ENCODE data around the gene ABCB8. TPM values are rescaled to one million over a fixed set of nuclear protein-coding genes. Genes with fewer than 3 reads are reported as not detected.
A peak's percentile ranks its signal among the peaks of the same experiment; 100 is the strongest.
"Not testable (repeated sequence)": the region's sequence is repeated elsewhere in the genome, so short reads cannot be mapped to it uniquely, and the experiment has no call there.

The ABCB8 gene
- total and polyA plus RNA-seq, 5 donors from 2014 or later, result 16.9 to 61.4 (median 19.5) TPM

DNA sequence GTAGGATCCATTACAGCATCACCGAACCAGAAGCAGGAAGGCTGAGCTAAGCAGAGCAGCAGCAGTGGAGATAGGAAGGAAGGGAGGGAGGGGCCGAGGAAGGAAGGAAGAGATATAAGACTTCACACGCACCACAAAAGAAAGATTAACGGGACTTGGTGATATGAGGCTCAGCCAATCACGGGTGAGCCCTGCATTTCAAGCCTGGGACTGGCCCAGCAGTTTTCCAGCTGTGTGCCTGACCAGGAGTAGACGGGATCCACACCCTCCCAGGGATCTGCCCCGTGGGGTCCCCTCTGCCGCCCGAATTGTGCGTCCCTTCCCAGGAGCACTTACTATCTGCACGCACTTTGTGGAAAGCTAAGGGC lies 20.1 kb upstream of the ABCB8 start:
- H3K36me3 ChIP-seq (ENCODE audit: control insufficient read depth, insufficient read depth, low read length), result no peaks in the 10 kb centered on the region
- H3K4me3 ChIP-seq (ENCODE audit: low read depth, low read length), result peak overlapping the region; percentile 70
- H3K27ac ChIP-seq (ENCODE audit: insufficient read depth, low read length, poor library complexity, severe bottlenecking), result peak overlapping the region; percentile 79
- Mint-ChIP-seq H3K4me3 (peak overlapping the region; percentile 70 to 90 (median 86)), H3K4me1 (peaks cover 0 to 73% (median 43%) of the 10 kb centered on the region in 4 donors), H3K27ac (peak overlapping the region; percentile 93 to 96 (median 94)), H3K27me3 (peaks cover under 1% of the 10 kb centered on the region), H3K36me3 (peaks cover 13% of the 10 kb centered on the region), H3K9me3 (peaks cover 0 to 3% (median 0%) of the 10 kb centered on the region in 7 donors)
- H3K9me3 ChIP-seq (ENCODE audit: control insufficient read depth in 2 of 2, low read length in 2 of 2), result no peaks in the 10 kb centered on the region
- peaks cover 61% of the 10 kb centered on the region for H3K4me1 ChIP-seq (ENCODE audit: control insufficient read depth, insufficient read depth, low read length, poor library complexity, severe bottlenecking)
- H3K27me3 ChIP-seq (ENCODE audit: control insufficient read depth, insufficient read depth, low read length), result no peaks in the 10 kb centered on the region
- DNase-seq (peak in 2 of 3 donors; percentile 38 to 84), ATAC-seq (ENCODE audit: low read depth in 2 of 2) (peak; percentile 45 to 47)

DNA sequence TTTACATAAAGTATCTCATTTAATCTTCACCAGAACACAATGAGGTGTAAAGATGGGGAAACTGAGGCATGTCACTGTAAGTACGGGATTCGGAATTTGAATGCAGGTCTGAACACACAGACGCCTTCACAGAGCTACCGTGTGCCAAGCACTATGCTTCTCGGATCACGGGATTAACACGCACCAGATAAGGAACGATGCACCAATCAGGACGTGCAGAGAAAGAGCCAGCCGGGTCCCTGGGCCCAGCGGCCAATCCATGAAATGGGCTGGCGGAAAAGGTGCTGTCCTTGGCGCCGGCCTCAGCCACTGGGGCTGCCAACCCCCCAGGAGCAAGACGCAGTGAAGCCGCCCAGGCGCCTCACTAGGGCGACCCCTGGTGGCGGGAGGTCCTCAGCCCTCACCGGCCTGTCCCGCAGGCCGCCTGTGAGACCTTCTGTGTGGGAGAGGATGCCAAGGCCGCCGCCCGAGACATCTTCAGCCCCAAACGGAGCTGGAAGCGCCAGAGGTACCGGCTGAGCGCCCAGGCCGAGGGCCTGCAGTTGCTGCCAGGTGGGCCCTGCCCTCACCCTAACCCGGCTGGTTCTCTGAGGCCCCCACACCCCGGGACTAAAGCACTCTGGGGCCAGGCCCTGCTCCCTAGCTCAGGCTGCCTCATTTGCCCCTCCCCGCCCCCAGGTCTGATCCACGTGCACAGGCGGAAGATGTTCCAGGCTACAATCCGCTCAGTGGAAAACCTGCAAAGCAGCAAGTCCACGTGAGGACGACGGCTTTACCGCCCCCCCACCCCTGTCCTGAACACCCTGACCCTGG lies 19.5 kb upstream of the ABCB8 start:
- H3K36me3 Mint-ChIP-seq, result peaks cover 13% of the 10 kb centered on the region
- Histone ChIP-seq H3K4me3 (ENCODE audit: low read depth, low read length) (peak overlapping the region; percentile 70), H3K36me3 (ENCODE audit: control insufficient read depth, insufficient read depth, low read length) (no peaks in the 10 kb centered on the region), H3K9me3 (ENCODE audit: control insufficient read depth in 2 of 2, low read length in 2 of 2) (no peaks in the 10 kb centered on the region), H3K27me3 (ENCODE audit: control insufficient read depth, insufficient read depth, low read length) (no peaks in the 10 kb centered on the region), H3K4me1 (ENCODE audit: control insufficient read depth, insufficient read depth, low read length, poor library complexity, severe bottlenecking) (peaks cover 66% of the 10 kb centered on the region), H3K27ac (ENCODE audit: insufficient read depth, low read length, poor library complexity, severe bottlenecking) (peak overlapping the region; percentile 79)
- H3K27me3 Mint-ChIP-seq, result peaks cover 2% of the 10 kb centered on the region
- H3K9me3 Mint-ChIP-seq, result peaks cover 0 to 3% (median 0%) of the 10 kb centered on the region in 7 donors
- peak; percentile 68 to 85 (median 69) for DNase-seq
- peak overlapping the region; percentile 70 to 90 (median 86) for H3K4me3 Mint-ChIP-seq
- H3K27ac Mint-ChIP-seq, result peak overlapping the region; percentile 32 to 96 (median 94)
- H3K4me1 Mint-ChIP-seq, result peaks cover 0 to 72% (median 42%) of the 10 kb centered on the region in 4 donors
- peak; percentile 53 to 62 for ATAC-seq (ENCODE audit: low read depth in 2 of 2)

DNA sequence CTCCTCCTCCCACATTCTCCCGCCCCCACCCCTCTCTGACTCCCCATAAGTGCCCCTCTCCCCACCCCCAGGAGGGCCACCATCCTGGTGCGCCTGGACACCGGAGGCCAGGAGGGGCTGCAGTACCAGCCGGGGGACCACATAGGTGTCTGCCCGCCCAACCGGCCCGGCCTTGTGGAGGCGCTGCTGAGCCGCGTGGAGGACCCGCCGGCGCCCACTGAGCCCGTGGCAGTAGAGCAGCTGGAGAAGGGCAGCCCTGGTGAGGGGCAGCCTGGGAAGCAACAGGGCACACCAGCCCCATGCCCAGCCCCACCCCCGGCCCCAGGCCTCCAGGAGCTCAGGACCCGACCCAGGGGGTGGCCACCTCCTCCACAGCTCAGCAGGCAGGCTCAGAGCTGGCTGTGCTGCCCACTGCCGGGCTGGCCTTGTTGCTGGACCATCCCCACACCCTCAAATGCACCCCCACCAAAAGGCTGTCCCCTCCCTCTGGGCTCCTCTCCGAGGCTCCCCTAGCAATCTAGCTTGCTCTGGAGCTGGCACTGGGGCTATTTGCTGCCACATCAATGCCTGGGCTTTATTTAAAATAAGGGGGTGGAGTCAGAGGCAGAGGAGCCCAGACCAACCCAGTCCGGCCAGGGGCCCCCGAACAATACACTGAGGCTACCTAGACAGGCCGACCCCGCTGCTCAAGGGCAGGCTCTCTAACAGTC lies 18.8 kb upstream of the ABCB8 start:
- H3K9me3 Mint-ChIP-seq, result peaks cover 0 to 4% (median 2%) of the 10 kb centered on the region in 7 donors
- H3K36me3 Mint-ChIP-seq, result peaks cover 12% of the 10 kb centered on the region
- peak overlapping the region in 2 of 4 donors; percentile 9 to 43 for H3K4me3 Mint-ChIP-seq
- DNase-seq (no peak), ATAC-seq (ENCODE audit: low read depth in 2 of 2) (no peak)
- peaks cover 9% of the 10 kb centered on the region for H3K27me3 Mint-ChIP-seq
- peak overlapping the region; percentile 79 for H3K27ac ChIP-seq (ENCODE audit: insufficient read depth, low read length, poor library complexity, severe bottlenecking)
- H3K4me1 ChIP-seq (ENCODE audit: control insufficient read depth, insufficient read depth, low read length, poor library complexity, severe bottlenecking), result peaks cover 74% of the 10 kb centered on the region
- no peaks in the 10 kb centered on the region for H3K27me3 ChIP-seq (ENCODE audit: control insufficient read depth, insufficient read depth, low read length)
- peaks cover 5 to 80% (median 47%) of the 10 kb centered on the region in 4 donors for H3K4me1 Mint-ChIP-seq
- H3K4me3 ChIP-seq (ENCODE audit: low read depth, low read length), result no peak overlapping the region
- H3K36me3 ChIP-seq (ENCODE audit: control insufficient read depth, insufficient read depth, low read length), result no peaks in the 10 kb centered on the region
- H3K9me3 ChIP-seq (ENCODE audit: control insufficient read depth in 2 of 2, low read length in 2 of 2), result no peaks in the 10 kb centered on the region
- peak overlapping the region in 2 of 3 donors; percentile 48 to 76 for H3K27ac Mint-ChIP-seq

DNA sequence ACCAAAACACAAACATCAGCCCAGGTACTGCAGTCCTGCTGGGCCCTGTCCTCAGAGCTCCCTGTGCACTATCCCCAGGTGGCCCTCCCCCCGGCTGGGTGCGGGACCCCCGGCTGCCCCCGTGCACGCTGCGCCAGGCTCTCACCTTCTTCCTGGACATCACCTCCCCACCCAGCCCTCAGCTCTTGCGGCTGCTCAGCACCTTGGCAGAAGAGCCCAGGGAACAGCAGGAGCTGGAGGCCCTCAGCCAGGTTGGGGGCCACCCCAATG lies 18.3 kb upstream of the ABCB8 start:
- Histone ChIP-seq H3K27me3 (ENCODE audit: control insufficient read depth, insufficient read depth, low read length) (no peaks in the 10 kb centered on the region), H3K4me1 (ENCODE audit: control insufficient read depth, insufficient read depth, low read length, poor library complexity, severe bottlenecking) (peaks cover 79% of the 10 kb centered on the region), H3K27ac (ENCODE audit: insufficient read depth, low read length, poor library complexity, severe bottlenecking) (peak overlapping the region; percentile 77), H3K4me3 (ENCODE audit: low read depth, low read length) (no peak overlapping the region), H3K36me3 (ENCODE audit: control insufficient read depth, insufficient read depth, low read length) (no peaks in the 10 kb centered on the region), H3K9me3 (ENCODE audit: control insufficient read depth in 2 of 2, low read length in 2 of 2) (no peaks in the 10 kb centered on the region)
- Mint-ChIP-seq H3K27ac (peak overlapping the region; percentile 48 to 99 (median 76)), H3K9me3 (peaks cover 0 to 4% (median 2%) of the 10 kb centered on the region in 7 donors), H3K4me3 (peak overlapping the region in 2 of 4 donors; percentile 43 to 79), H3K4me1 (peaks cover 7 to 84% (median 51%) of the 10 kb centered on the region in 4 donors), H3K36me3 (peaks cover 11% of the 10 kb centered on the region), H3K27me3 (peaks cover 10% of the 10 kb centered on the region)
- DNase-seq (no peak), ATAC-seq (ENCODE audit: low read depth in 2 of 2) (no peak)

DNA sequence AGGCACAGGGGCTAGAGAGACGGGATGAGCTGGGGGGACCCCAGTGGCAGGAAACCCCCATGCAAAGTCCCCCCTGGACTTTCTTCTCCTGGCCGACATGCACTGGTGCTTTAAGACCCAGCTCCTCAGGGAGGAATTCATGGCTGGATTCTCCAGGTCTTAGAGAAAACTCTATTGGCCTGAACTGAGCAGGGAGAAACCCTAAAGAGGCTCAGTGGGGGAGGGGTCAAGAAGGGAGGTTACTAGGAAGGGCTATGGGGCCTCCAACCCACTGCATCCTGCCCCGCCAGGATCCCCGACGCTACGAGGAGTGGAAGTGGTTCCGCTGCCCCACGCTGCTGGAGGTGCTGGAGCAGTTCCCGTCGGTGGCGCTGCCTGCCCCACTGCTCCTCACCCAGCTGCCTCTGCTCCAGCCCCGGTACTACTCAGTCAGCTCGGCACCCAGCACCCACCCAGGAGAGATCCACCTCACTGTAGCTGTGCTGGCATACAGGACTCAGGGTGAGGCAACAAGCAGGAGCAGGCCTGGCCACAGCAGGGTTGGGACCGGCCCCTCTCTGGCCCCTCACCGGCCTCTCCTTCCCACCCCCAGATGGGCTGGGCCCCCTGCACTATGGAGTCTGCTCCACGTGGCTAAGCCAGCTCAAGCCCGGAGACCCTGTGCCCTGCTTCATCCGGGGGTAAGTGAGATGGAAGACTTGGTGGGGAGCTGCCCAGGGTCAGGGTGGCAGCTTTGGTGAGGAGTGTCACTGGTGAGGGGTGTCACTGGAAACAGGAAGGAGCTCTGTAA lies 17.7 kb upstream of the ABCB8 start:
- peaks cover 0 to 4% (median 2%) of the 10 kb centered on the region in 7 donors for H3K9me3 Mint-ChIP-seq
- DNase-seq (peak in 1 of 3 donors; percentile 75), ATAC-seq (ENCODE audit: low read depth in 2 of 2) (no peak)
- Histone ChIP-seq H3K27me3 (ENCODE audit: control insufficient read depth, insufficient read depth, low read length) (no peaks in the 10 kb centered on the region), H3K36me3 (ENCODE audit: control insufficient read depth, insufficient read depth, low read length) (no peaks in the 10 kb centered on the region), H3K27ac (ENCODE audit: insufficient read depth, low read length, poor library complexity, severe bottlenecking) (peak overlapping the region; percentile 77), H3K9me3 (ENCODE audit: control insufficient read depth in 2 of 2, low read length in 2 of 2) (no peaks in the 10 kb centered on the region), H3K4me3 (ENCODE audit: low read depth, low read length) (no peak overlapping the region), H3K4me1 (ENCODE audit: control insufficient read depth, insufficient read depth, low read length, poor library complexity, severe bottlenecking) (peaks cover 84% of the 10 kb centered on the region)
- H3K27me3 Mint-ChIP-seq, result peaks cover 13% of the 10 kb centered on the region
- H3K36me3 Mint-ChIP-seq, result peaks cover 17% of the 10 kb centered on the region
- H3K27ac Mint-ChIP-seq, result peak overlapping the region; percentile 92 to 99 (median 95)
- H3K4me3 Mint-ChIP-seq, result peak overlapping the region; percentile 53 to 79 (median 70)
- peaks cover 12 to 86% (median 56%) of the 10 kb centered on the region in 4 donors for H3K4me1 Mint-ChIP-seq

DNA sequence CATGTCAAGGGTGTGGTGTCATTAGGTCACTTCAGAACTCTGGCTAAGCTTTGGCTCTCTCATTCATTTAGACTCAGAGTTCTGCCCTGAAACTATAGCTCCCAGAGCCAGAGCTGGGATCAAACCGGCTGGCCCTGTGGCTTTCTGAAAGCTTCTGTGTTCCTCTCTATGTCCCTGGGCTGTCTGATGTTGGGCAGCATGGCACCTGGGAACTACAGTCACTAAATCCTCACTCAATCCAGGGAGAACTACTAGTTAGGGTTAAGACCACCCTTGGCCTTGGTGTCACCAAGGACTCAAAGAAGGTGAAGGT lies 17.2 kb upstream of the ABCB8 start:
- H3K27me3 ChIP-seq (ENCODE audit: control insufficient read depth, insufficient read depth, low read length), result no peaks in the 10 kb centered on the region
- H3K9me3 Mint-ChIP-seq, result peaks cover 0 to 4% (median 2%) of the 10 kb centered on the region in 7 donors

DNA sequence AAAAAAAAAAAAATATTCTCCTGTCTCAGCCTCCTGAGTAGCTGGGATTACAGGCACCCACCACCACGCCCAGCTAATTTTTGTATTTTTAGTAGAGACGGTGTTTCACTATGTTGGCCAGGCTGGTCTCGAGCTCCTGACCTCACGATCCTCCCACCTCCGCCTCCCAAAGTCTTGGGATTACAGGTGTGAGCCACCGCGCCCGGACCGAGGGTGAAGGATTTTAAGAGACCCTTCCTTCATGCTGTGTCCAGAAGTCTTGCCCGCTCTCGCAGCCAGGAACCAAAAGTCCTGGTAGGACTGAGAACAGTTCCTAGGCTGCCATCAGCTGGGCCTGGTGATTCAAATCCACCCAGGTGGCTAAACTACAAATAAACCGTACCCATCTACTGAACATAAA lies 16.6 kb upstream of the ABCB8 start:
- Mint-ChIP-seq H3K36me3 (peaks cover 17% of the 10 kb centered on the region), H3K27ac (peak overlapping the region; percentile 96 to 99 (median 98)), H3K27me3 (peaks cover 15% of the 10 kb centered on the region), H3K4me3 (peak overlapping the region; percentile 57 to 99 (median 86)), H3K4me1 (peaks cover 13 to 90% (median 57%) of the 10 kb centered on the region in 4 donors)
- H3K36me3 ChIP-seq (ENCODE audit: control insufficient read depth, insufficient read depth, low read length); ATAC-seq (ENCODE audit: low read depth in 2 of 2); H3K4me3 ChIP-seq (ENCODE audit: low read depth, low read length); H3K9me3 ChIP-seq (ENCODE audit: control insufficient read depth in 2 of 2, low read length in 2 of 2); H3K27me3 ChIP-seq (ENCODE audit: control insufficient read depth, insufficient read depth, low read length); DNase-seq; H3K9me3 Mint-ChIP-seq: not testable (repeated sequence)
- Histone ChIP-seq H3K4me1 (ENCODE audit: control insufficient read depth, insufficient read depth, low read length, poor library complexity, severe bottlenecking) (peaks cover 93% of the 10 kb centered on the region), H3K27ac (ENCODE audit: insufficient read depth, low read length, poor library complexity, severe bottlenecking) (peak overlapping the region; percentile 96)

More for the DNA sequence above, 17.2 kb upstream of the ABCB8 start:
- peaks cover 15% of the 10 kb centered on the region for H3K27me3 Mint-ChIP-seq
- H3K4me3 Mint-ChIP-seq, result peak overlapping the region; percentile 41 to 79 (median 64)
- Histone ChIP-seq H3K4me3 (ENCODE audit: low read depth, low read length) (no peak overlapping the region), H3K9me3 (ENCODE audit: control insufficient read depth in 2 of 2, low read length in 2 of 2) (no peaks in the 10 kb centered on the region), H3K27ac (ENCODE audit: insufficient read depth, low read length, poor library complexity, severe bottlenecking) (peak overlapping the region; percentile 77), H3K4me1 (ENCODE audit: control insufficient read depth, insufficient read depth, low read length, poor library complexity, severe bottlenecking) (peaks cover 90% of the 10 kb centered on the region), H3K36me3 (ENCODE audit: control insufficient read depth, insufficient read depth, low read length) (no peaks in the 10 kb centered on the region)
- DNase-seq, result no peak
- H3K36me3 Mint-ChIP-seq, result peaks cover 17% of the 10 kb centered on the region
- no peak for ATAC-seq (ENCODE audit: low read depth in 2 of 2)
- H3K4me1 Mint-ChIP-seq, result peaks cover 13 to 87% (median 57%) of the 10 kb centered on the region in 4 donors
- peak overlapping the region; percentile 92 to 99 (median 95) for H3K27ac Mint-ChIP-seq

Measured in CD4-positive, CD25-positive, alpha-beta regulatory T cell (primary cell).